Duodenal mucosa (tissue), 2 donors: ENCODE measurements around the gene ERVFRD-1.
"Not testable (repeated sequence)": the region's sequence is repeated elsewhere in the genome, so short reads cannot be mapped to it uniquely, and the experiment has no call there.

ENCODE experiments used
- H3K27ac ChIP-seq: one replicate; pipeline ENCODE4 v1.7.0; 2013; ENCODE audit warnings: low read depth, low read length
- H3K27me3 ChIP-seq, 2 donors: one replicate each; pipeline ENCODE4 v1.7.0; 2013; ENCODE audit warnings: low read length in 2 of 2, control low read depth in 1 of 2; ENCODE audit not compliant: insufficient read depth in 2 of 2, control insufficient read depth in 1 of 2
- H3K36me3 ChIP-seq, 2 donors: one replicate each; pipeline ENCODE4 v1.7.0; 2013; ENCODE audit warnings: low read length in 2 of 2, control low read depth in 1 of 2; ENCODE audit not compliant: insufficient read depth in 2 of 2, control insufficient read depth in 1 of 2
- H3K4me1 ChIP-seq, 2 donors: one replicate each; pipeline ENCODE4 v1.7.0; 2013; ENCODE audit warnings: low read length in 2 of 2, control low read depth in 1 of 2; ENCODE audit not compliant: insufficient read depth in 2 of 2, control insufficient read depth in 1 of 2
- H3K4me3 ChIP-seq, 2 donors: one replicate each; pipeline ENCODE4 v1.7.0; 2013; ENCODE audit warnings: low read length in 2 of 2, low read depth in 1 of 2
- H3K9ac ChIP-seq, 2 donors: one replicate each; pipeline ENCODE4 v1.7.0; 2013; ENCODE audit warnings: low read length in 2 of 2, low read depth in 1 of 2
- H3K9me3 ChIP-seq, 2 donors: one replicate each; pipeline ENCODE4 v1.7.0; 2013; ENCODE audit warnings: low read length in 2 of 2, control low read depth in 1 of 2; ENCODE audit not compliant: control insufficient read depth in 1 of 2

ERVFRD-1 gene

DNA sequence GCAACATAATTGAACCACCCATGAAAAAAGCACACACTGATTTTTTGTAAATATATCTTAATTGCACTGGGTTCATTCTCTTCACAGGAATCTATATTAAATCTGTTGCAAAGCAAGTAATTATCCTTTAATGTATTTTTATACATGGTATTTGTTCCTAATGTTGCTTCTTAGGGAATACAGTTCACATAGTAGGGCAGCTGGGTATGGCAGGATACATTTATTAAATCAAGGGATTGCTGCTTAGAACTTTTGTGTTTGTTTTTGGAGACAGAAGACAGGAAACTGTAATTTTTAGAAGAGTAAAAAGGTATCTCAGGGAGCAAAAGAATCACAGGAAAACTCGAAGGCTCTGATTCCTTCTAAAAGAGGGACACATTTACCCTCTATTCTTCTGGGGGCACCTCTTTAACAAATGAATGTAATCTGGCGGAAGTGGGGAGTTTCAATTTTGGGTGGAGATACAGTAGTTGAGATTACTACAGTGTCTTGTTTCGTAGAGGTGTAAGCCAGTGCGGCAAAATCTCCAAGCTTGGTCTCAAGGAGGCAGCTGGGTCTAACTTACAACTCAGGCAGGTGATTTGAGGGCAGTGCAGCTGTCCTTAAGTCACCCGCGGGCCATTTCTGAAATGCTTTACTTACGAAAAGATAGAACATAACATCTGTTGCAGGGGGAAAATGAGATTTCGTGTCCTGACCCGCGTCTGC, 18.7 kb downstream of the ERVFRD-1 start:
- Histone ChIP-seq H3K4me3 (peak overlapping the region; percentile 94 to 97), H3K27me3 (no peaks in the 10 kb centered on the region), H3K4me1 (peaks cover 16 to 20% of the 10 kb centered on the region in 2 donors), H3K36me3 (no peaks in the 10 kb centered on the region), H3K9ac (peak overlapping the region; percentile 95), H3K9me3 (no peaks in the 10 kb centered on the region), H3K27ac (peak overlapping the region; percentile 94)

DNA sequence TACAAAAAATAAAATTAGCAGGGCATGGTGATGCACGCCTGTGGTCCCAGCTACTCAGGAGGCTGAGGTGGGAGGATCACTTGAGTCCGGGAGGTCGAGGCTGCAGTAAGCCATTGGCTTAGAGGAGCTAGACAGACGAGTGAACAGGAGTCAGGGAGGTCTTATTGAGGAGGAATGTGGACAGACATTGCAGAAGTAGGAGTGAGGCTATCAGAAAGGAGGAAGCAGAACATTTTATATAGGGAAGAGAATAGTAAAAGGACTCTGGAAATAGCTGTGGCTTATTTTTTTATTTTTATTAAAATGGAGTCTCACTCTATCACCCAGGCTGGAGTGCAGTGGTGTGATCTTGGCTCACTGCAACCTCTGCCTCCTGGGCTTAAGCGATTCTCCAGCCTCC, 20.4 kb downstream of the ERVFRD-1 start:
- H3K9ac ChIP-seq, H3K36me3 ChIP-seq, H3K27ac ChIP-seq, H3K9me3 ChIP-seq, H3K27me3 ChIP-seq, H3K4me3 ChIP-seq: not testable (repeated sequence)
- peaks cover 15 to 16% of the 10 kb centered on the region in 2 donors for H3K4me1 ChIP-seq

DNA sequence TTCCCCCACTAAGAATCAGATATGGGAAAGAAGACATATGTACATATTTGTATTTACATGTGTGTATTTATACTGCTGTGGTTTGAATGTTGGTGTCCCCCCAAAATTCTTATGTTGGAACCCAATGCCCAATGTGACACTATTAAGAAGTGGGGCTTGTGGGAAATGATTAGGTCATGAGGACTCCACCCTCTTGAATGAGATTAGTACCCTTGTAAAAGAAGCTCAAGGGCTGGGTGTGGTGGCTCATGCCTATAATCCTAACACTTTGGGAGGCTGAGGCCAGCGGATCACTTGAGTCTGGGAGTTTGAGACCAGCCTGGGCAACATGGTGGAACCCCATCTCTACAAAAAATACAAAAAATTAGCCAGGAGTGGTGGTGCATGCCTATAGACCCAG, 21.8 kb downstream of the ERVFRD-1 start:
- Histone ChIP-seq H3K27me3 (no peaks in the 10 kb centered on the region), H3K36me3 (no peaks in the 10 kb centered on the region), H3K4me1 (peaks cover 2 to 5% of the 10 kb centered on the region in 2 donors), H3K27ac (no peak overlapping the region), H3K4me3 (no peak overlapping the region), H3K9me3 (no peaks in the 10 kb centered on the region), H3K9ac (no peak overlapping the region)

DNA sequence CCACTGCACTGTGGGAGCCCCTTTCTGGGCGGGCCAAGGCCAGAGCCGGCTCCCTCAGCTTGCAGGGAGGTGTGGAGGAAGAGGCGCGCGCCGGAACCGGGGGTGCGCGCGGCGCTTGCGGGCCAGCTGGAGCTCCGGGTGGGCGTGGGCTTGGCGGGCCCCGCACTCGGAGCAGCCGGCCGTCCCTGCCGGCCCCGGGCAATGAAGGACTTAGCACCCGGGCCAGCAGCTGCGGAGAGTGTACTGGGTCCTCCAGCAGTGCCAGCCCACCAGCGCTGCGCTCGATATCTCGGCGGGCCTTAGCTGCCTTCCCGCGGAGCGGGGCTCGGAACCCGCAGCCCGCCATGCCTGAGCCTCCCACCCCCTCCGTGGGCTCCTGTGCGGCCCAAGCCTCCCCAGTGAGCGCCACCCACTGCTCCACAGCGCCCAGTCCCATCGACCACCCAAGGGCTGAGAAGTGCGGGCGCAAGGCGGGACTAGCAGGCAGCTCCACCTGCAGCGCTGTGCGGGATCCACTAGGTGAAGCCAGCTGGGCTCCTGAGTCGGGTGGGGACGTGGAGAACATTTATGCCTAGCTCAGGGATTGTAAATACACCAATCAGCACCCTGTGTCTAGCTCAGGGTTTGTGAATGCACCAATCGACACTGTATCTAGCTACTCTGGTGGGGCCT, 24.2 kb downstream of the ERVFRD-1 start:
- not testable (repeated sequence) for H3K9ac ChIP-seq, H3K27ac ChIP-seq, H3K27me3 ChIP-seq, H3K4me1 ChIP-seq, H3K9me3 ChIP-seq, H3K4me3 ChIP-seq, H3K36me3 ChIP-seq

- Histone ChIP-seq H3K9ac (no peak overlapping the region), H3K4me3 (no peak overlapping the region), H3K27me3 (no peaks in the 10 kb centered on the region), H3K9me3 (no peaks in the 10 kb centered on the region), H3K27ac (no peak overlapping the region), H3K4me1 (no peaks in the 10 kb centered on the region), H3K36me3 (no peaks in the 10 kb centered on the region)
These were observed 25.6 kb downstream of the ERVFRD-1 start for GRCh38 chr6:11085758-11086435.

DNA sequence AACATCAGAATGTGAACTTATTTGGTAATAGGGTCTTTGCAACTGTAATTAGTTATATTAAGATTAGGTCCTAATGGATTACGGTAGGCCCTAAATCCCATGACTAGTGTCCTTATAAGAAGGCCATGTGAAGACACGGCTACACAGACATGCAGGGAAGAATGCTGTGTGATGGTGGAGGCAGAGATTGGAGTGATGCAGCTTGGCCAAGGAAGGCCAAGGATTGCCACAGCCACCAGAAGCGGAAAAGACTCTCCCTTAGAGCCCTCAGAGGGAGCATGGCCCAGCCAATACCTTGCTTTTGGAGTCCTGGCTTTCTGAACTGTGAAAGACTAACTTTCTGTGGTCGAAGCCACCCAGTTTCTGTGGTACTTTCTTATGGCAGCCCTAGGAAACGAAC, 27.6 kb downstream of the ERVFRD-1 start:
- no peaks in the 10 kb centered on the region for H3K9me3 ChIP-seq
- H3K36me3 ChIP-seq: no peaks in the 10 kb centered on the region
- H3K27me3 ChIP-seq: no peaks in the 10 kb centered on the region
- H3K9ac ChIP-seq: no peak overlapping the region
- no peaks in the 10 kb centered on the region for H3K4me1 ChIP-seq
- no peak overlapping the region for H3K4me3 ChIP-seq
- H3K27ac ChIP-seq: no peak overlapping the region

- Histone ChIP-seq H3K27ac (no peak overlapping the region), H3K4me1 (no peaks in the 10 kb centered on the region), H3K36me3 (no peaks in the 10 kb centered on the region), H3K9ac (no peak overlapping the region), H3K4me3 (no peak overlapping the region), H3K9me3 (no peaks in the 10 kb centered on the region), H3K27me3 (no peaks in the 10 kb centered on the region)
These were observed 28.0 kb downstream of the ERVFRD-1 start for GRCh38 chr6:11083491-11083890.

GRCh38 chr6:11080296-11080695, 31.2 kb downstream of the ERVFRD-1 start:
- no peaks in the 10 kb centered on the region for H3K9me3 ChIP-seq
- no peaks in the 10 kb centered on the region for H3K4me1 ChIP-seq
- no peaks in the 10 kb centered on the region for H3K27me3 ChIP-seq
- no peaks in the 10 kb centered on the region for H3K36me3 ChIP-seq
- no peak overlapping the region for H3K4me3 ChIP-seq
- H3K9ac ChIP-seq: no peak overlapping the region
- no peak overlapping the region for H3K27ac ChIP-seq

- no peak overlapping the region for H3K4me3 ChIP-seq
- no peak overlapping the region for H3K9ac ChIP-seq
- H3K27me3 ChIP-seq: no peaks in the 10 kb centered on the region
- no peak overlapping the region for H3K27ac ChIP-seq
- no peaks in the 10 kb centered on the region for H3K4me1 ChIP-seq
- no peaks in the 10 kb centered on the region for H3K9me3 ChIP-seq
- H3K36me3 ChIP-seq: no peaks in the 10 kb centered on the region
These were observed 33.3 kb downstream of the ERVFRD-1 start for GRCh38 chr6:11078266-11078665.

DNA sequence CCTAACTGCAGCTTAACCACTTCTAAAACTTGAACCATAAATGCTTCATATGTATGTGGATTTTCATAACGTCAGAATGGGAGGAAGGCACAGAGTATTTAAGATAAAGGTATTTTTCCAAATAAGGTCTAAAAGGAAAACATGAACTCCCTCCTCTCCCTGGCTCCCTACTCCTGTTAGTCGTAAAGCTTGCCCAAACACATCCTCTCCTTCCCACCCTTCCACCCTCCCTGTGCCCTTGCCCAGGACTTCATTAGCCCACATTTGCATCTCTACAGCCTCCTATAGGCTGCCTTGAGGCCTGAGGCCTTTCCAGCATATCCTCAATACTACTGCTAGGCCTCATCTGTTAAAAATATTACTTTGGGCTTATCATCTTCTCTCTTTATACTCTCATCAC, 35.0 kb downstream of the ERVFRD-1 start:
- no peaks in the 10 kb centered on the region for H3K4me1 ChIP-seq
- no peaks in the 10 kb centered on the region for H3K36me3 ChIP-seq
- H3K9ac ChIP-seq: no peak overlapping the region
- no peaks in the 10 kb centered on the region for H3K27me3 ChIP-seq
- H3K4me3 ChIP-seq: no peak overlapping the region
- H3K9me3 ChIP-seq: no peaks in the 10 kb centered on the region
- H3K27ac ChIP-seq: no peak overlapping the region
